Stimulated activated CD4-positive, alpha-beta T cell treated with anti-CD3 and anti-CD28 coated beads, Interleukin-12 subunit alpha, Interleukin-12 subunit beta, amount 100 ng/mL, for 4 hours (primary cell): ENCODE results near the gene PRPS1.
"Not testable (repeated sequence)": the region's sequence is repeated elsewhere in the genome, so short reads cannot be mapped to it uniquely, and the experiment has no call there.

Experiments used
- DNase-seq: peaks from one replicate; pipeline ENCODE4 v3.0.0-alpha.2; 2020

PRPS1 gene

DNA sequence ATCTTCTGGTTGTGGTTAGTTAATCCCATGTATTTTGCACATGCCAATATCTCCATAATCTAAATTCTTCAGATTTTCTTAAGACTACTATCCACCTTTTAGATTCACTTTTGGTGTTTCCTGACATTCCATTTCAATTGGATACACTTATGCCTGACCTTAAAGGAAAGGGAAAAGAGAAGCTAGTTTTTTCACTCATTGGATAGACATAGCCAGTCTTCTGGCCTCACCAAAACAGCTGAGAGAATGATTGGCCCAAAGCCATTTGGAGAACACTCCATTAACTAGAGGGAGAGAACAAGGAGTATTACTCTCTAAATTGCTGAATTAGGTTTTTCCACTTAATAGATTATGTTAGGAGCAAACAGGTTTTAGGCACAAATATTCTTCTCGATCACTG, 4.0 kb downstream of the PRPS1 start:
- no peak for DNase-seq

DNA sequence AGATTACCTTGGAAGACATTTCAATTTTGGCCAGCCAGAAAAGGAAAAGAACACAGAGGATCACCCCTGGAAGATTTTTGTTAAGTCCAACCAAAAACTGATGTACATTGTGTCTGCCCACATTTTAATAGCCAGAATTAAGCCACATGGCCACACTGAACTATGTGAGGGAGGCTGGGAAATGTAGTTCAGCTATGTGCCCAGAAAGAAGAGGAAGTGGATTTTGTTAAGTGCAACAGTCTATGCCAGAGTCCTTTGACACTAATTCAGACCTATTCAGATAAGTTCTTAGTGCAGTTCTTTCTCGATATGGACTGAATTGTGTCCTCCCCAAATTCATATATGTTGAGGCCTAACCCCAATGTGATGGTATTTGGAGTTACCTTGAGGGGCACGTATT, 18.4 kb downstream of the PRPS1 start:
- no peak for DNase-seq

DNA sequence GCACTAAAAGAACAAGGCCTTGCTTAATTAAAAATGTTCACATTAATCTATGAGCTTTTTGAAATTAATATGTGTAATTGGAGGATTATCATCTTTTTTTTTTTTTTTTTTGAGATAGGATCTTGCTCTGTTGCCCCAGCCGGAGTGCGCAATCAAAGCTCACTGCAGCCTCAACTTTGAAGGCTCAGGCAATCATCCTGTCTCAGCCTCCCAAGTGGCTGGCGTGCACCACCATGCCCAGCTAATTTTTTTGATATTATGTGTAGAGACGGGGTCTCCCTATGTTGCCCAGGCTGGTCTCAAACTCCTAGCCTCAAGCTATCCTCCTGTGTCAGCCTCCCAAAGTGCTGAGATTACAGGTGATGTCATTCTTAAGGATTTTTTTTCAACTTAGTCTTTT, 20.0 kb downstream of the PRPS1 start:
- no peak for DNase-seq

DNA sequence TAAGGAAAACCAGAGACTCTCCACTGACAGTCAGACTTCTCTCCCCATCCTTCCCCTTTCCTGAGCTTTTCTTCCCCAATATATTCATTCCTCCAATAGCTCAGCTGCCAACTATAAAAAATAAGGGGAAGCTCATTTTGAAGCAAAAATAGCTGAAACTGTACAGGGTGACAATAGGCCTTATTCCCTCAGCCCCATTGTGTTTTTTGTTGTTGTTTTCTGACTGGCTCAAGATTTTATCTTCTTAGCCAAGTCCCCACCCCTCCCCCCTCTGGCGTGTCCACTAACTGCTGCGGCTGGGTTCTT, 26.2 kb downstream of the PRPS1 start:
- no peak for DNase-seq

DNA sequence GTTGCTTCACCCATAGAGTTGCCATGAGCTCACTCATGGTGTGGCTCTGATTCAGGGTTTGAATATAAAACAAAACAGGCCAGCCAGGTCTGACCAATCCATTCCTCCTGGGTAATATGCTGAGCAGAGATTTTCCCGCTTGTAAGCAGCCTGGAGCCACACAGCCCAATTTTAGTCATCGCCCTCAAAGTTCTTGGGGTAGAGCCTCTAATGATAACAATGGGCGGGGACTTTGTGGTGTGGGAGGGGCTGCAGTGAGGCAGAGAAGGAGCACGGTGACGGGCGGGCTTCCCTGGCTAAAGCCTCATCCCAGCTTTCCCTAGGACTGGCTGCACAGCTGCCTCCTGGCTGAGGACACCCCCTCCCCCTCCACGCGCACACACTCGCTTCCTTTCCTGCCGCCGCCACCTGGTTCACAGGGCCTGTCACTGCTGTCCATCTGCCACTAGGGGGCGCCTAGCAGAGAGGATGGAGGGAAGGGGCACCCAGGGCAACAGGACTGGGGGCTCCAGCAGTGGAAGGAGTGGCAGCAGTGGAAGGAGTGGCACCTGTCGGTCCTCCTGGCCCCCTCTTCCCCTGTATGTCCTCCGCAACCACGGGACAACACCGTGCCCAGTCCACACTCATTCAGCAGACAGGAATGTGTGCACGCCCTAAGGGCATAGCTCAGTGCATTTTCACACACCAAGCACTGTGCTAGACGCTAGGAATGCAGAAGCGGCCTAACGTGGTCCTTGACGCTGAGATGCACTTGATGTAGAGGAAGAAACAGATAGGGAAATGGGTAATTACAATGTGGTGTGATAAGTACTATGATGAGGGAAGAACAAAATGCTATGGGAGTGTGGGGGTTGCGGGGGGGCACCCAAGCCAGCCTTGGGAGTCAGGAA, 26.8 kb downstream of the PRPS1 start:
- DNase-seq: peak; percentile 54

DNA sequence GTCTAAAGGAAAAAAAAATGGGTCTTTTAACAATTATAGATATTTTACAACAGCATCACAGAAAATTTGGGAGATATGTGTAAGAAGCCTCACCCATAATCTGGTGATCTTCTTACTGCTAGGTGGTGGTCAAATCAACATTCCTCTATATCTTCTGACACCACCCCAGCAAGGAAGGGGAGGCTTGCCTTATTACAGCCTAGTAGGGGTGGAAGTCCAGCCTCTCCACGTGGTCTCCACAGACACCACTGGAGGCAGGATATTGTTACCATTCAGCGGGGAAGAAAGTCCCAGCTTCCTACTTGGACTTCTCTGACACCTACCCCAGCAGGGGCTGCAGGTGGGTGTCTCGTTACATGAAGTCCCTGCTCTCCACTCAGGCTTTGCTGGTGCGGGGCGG, 28.7 kb downstream of the PRPS1 start:
- no peak for DNase-seq

DNA sequence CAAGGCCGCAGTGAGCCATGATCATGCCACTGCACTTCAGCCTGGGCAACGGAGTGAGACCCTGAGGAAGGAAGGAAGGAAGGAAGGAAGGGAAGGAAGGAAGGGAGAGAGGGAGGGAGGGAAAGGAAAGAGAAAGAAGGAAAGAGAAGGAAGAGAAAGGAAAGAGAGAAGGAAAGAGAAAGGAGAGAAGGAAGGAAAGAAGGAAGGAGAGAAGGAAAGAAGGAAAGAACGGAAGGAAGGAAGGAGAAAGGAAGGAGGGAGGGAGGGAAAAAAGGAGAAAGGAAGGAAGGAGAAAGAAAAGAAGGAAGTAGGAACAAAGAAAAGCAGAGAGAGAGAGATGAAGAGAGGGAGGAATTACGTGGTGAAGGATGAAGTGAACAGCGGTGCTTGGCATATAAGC, 30.4 kb downstream of the PRPS1 start:
- no peak for DNase-seq

DNA sequence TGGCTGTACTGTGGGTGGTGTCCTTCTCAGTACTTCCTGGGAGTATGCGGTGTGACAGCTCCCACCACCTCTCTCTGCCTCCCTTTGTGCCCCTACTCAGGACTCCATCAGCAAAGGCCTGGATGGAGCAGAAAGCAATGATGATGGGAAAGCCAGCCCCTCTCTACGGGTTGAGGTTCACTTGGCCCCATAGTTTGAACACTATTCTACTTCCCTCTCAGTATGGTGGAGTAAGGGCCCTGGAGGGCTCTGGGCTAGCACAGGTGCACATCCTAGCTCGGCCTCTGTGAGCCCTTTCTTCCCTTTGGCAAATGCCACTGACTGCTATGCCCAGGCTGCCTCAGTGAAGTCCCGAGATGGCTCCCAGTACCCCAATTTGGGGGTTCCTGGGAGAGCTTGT, 31.0 kb downstream of the PRPS1 start:
- DNase-seq: no peak

DNA sequence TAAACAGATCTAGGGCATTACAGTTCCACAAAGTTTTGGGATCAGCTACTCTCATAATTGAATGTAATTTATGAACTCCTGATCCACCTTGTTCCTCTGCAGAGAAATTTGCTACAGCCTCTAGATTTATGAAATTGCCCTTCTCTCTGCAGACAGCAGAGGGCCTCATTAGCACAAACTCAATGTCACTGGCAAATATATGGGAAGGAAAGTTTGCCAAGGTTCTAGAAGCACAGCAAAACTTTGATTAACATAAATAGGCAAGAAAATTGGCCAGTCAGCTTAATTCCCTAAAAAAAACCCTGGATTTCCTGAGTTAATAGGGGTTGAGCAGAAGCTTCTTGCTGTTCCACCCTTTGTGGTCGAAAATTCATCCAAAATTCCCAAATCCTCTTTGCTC, 31.5 kb downstream of the PRPS1 start:
- no peak for DNase-seq

DNA sequence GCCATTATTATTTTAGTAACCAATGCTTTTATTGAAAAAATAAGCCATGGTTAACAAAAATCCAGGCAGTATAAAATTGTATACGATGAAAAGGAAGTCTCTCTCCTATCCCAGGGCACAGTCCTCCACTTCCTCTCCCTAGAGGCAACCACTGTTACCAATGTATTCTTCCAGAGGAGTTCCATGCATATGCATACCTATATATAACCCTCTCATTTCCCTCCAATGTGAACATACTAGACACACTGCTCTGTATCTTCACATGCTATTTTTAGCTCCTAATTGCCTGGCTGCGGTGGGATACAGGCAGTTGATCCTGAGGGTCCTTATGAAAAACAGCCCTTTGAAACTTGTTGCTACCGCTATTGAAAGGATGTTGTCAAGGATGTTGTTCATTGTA, 33.8 kb downstream of the PRPS1 start:
- no peak for DNase-seq

DNA sequence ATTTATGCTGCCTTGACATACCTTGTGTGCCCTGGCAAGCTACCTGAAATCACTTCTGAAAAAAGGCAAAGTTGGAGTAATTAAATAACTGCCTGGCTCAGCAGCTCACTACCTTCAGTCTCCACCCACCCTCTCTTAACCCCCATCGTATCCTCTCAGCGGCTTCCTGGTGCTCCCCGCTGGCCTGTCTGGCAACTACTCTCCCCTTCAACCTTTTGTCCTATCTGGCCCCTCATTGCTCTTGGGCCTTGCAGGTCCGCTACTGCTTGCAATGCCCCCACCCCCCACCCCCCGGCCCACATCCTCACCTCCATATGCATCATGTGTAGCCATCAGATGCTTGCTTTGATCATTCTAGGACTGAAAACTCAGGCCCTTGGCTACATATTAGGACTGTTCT, 34.5 kb downstream of the PRPS1 start:
- no peak for DNase-seq

DNA sequence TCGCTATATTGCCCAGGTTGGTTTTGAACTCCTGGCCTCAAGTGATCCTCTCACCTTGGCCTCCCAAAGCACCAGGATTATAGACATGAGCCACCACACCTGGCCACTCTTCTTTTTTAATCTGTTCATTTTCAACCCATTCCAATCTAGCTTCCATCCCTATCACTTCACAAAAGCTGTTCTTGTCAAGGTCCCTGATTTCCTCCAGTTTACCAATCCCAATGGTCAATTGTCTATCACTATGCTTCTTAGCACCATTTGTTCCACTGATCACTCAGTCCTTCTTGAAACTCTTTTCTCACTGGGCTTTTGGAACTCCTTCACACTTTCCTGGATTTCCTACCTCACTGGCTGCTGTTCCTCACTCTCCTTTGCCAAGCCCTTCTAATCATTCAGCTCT, 38.6 kb downstream of the PRPS1 start:
- no peak for DNase-seq

DNA sequence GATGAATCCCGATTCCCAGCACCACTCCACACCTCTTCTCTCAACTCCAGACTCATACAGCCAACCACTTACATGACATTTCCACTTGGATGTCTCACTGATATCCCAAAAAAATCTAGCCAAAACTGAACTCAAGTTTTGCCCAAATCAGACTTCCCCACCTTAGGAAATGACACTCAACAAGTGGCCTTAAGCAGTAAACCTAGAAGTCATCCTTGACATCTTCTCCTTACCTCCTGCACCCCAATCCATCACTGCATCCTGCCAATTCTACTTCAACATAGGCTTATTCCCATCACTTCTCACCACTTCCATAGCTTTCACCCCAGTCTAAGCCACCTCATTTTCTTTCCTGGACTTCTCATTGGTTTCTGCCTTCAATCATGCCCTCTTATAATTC, 39.1 kb downstream of the PRPS1 start:
- DNase-seq: no peak

DNA sequence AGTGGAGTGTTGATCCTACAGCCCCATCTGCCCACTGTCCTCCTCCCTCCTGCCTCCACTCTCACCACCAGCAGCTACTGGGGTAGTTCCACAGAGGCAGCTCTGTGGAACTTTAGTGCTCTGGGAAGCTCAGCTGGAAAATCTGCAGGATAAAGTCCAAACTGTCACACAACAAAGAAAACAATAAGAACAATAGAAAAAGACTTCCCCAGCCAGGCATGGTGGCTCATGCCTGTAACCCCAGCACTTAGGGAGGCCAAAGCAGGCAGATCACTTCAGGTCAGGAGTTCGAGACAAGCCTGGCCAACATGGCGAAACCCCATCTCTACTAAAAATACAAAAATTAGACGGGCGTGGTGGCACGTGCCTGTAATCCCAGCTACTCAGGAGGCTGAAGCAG, 40.4 kb downstream of the PRPS1 start:
- not testable (repeated sequence) for DNase-seq

DNA sequence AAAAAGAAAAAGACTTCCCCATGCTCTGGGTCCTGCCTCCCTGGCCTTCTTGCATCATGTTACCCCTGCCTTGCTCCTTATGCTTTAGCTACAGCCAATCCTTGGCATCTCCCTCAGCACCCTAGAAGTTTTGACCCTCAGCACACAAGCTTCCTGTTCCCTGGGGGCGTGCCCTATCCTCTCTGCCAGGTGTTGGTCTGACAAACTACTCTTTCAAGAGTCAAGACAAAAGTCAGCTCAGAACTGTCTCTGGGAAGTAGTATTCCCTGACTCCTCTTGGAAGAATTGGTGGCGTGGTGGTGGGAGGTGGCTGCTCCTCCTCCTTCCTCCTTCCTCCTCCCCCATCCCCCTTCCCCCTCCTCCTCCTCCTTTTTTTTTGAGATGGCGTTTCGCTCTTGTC, 41.0 kb downstream of the PRPS1 start:
- no peak for DNase-seq

DNA sequence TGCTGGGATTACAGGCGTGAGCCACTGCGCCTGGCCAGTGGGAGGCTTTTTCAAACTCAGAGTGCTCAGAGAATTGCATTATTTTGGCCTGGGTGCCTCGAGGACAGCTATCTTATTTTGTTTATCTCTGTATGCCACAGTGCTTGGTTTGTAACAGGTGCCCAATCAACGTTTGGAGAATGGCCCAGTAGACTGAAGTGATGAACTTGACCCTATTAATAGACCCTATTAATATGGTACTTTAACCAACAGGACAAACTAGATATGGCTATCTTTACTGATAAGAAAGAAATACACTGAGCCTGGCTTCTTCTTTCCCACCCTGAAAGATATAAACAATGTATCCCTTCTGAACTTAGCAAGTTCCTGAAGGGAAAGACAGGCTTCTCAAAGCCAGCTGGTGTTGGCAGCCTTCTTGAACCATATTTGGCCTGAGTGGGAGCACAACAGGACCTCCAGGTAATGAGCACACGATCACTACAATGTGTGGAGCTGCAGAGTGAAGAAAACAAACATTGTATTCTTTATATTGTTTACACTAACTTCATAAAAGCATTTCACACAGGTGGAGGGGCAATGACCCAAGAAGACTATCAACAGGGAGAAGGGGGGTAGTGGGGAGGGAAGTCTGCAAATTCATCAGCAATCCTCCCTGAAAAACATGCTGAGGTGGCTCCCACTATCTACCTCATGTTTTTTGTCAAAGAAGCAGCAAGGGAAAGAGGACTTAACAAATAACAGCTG, 41.7 kb downstream of the PRPS1 start:
- no peak for DNase-seq

DNA sequence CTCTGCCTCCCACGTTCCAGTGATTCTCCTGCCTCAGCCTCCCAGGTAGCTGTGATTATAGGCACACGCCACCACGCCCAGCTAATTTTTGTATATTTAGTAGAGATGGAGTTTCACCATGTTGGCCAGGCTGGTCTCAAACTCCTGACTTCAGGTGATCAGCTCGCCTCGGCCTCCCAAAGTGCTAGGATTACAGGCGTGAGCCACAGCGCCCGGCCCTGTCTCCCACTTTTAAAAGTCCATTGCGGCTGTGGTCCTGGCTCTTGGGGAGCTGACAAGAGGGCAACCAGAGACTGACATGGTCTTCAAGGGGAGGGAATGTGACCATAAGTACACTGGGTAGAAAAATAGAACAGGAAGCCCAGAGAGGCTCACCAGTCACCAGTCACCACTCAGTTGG, 42.9 kb downstream of the PRPS1 start:
- not testable (repeated sequence) for DNase-seq

DNA sequence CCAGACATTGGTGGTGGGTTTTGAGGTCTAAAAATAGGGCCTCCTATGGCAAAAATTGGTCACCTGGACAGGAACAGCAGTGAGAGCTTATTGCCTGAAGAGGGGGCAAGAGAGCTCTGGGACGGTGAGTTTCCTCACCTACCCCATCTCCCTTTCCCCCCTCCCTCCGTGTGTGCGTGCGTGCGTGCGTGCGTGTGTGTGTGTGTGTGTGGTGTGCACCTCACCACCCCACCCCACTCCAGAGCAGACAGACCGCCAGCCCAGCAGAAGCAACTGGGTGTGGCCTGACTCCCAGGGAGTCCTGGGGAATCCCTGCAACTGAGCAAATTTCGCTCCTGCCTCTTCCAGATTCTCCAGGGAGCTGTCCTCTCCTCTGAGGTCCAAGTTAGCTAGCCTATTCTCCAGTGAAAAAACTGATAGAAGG, 44.7 kb downstream of the PRPS1 start:
- DNase-seq: peak; percentile 42

DNA sequence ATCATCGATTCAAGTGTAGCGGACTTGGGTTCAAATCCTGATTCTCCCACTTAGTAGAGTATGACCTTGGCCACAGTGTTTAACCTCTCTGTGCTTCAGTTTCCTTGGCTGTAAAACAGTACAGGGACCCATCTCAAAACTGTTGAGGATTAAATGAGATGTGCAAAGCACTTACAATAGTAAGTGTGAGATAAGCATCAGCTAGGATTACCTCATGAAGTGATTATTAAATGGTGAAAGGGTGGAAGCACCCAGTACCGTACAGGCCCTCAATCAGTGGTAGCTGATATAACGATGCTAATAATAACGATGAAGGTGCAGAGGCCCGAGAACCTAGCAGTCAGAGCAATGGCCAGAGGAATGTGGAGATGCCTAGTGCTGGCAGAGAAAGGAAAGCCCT, 45.1 kb downstream of the PRPS1 start:
- DNase-seq: no peak

DNA sequence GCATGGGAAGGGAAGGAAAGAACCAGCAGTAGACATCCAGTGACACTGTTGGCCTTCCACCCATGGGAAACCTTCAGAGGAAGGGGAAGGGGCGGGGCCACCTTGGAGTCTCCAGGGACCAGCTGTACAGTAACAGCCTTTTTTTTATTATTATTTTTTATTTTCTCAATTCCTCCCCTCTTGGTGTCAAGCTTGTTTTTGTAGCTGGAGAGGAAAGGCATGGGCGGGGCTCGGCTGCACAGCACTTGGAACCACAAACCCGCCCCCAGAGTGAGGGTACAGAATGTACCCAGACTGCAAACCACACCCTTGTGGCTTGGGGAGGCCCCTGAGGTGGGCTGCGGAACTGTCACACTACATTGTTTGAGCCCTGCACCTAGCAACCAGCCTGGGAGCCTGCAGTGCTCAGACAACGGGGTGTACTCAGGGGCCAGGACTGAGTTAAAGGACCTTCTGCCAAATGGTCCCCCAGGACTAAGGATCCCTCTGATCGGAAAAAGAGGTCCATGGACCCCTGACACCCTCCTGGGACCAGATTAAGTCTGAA, 45.7 kb downstream of the PRPS1 start:
- DNase-seq: peak; percentile 67

DNA sequence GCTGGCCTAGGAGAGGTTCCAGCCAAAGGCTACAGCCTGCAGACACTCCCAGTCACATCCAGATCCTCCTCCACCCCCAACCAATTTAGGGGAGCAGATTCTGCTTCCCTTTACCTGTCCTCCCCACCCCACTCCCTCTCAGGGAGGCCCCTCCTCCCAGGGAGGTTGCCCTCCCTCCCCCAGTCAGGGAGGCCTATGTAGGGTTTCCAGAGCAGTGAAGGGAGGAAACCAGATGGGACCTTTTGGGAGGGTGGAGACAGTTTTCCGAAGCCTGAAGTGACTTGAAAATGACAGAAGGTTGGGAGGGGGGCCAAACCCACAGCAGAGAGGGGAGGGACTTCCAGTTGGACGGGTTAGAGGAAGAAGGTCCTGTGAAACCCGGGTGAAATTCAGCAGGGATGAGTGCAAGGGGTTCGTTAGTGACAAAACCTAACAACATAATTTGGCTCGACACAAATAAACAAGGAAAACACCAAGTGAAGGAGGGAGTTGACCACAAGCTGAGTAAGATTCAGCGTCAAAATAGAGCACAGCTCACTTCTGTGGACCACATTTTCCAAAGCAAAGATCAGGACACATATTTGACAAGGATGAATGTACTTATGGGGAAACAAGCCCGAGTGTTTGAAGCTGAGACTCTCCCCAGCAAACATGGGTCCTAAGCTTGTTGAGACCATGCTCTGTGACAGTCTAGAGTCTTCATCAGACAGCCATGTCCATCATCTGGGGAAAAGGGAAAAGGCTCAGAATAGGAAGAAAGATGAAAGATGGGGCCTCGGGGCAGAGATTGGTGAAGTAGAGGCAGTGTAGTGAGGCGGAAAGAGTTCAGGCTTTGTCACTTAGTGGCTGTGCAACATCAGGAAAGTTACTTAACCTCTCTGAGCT, 46.4 kb downstream of the PRPS1 start:
- DNase-seq: no peak

DNA sequence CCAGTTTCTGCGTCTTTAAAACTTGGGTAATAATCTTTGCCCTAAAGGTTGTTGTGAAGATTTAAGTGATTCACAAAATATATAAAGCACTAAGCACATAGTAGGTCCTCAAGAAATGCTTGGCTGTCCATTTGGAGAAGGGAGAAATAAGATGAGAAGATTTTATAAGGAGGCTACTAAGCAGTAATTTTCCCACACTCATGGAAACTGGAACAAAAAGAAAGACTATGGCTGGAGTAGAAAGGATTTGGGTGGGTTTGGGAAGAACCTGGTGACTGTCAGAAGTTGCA, 47.0 kb downstream of the PRPS1 start:
- DNase-seq: no peak

DNA sequence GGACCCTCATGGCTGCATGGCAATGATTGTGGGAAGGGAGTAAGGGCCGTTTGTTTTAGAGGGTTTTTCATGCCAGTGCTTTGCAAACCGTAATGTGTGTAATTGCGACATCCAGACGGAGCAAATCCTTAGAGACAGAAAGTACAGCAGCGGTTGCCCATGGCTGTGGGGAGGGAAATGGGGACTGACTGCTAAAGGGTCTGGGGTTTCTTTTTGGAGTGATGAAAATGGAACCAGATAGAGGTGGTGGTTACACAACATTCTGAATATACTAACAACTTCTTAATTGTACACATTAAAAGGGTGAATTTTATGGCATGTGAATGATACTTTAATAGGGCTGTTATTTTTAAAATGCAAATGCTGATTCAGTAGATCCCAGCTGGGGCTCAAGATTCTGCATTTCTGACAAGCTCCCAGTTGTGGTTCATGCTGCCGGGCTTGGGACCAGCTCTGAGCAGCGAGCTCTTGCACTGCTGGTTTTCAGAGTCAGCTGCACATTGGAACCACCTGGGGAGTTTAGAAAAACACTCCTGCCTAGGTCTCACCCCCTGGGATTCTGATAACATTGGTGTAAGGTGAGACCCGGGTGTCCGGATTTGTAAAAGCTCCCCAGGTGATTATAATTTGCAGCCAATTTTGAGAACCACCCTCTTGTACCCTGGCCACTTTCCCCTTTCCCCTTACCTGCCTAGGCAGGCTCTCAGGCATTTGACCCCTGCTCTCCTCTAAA, 47.7 kb downstream of the PRPS1 start:
- DNase-seq: no peak
